Smooth muscle cell of bladder (primary cell): ENCODE results near the gene TNFRSF9. TPM values are rescaled to one million over a fixed set of nuclear protein-coding genes. Genes with fewer than 3 reads are reported as not detected.

Experiments used
- total RNA-seq: library from RNA; depleted of rRNA; stranded (reverse); fragments of >200 nt; gene quantifications from 2 replicates; pipeline ENCODE4 v1.2.3, GENCODE V29; 2014

The TNFRSF9 gene
- 0.14 and 0.18 TPM in 2 replicates for total RNA-seq

GRCh38 chr1:7940745-7941436 lies at the start of gene TNFRSF9:
TSS of gene TNFRSF9 (minus strand) at chr1:7940839. CDS start at chr1:7939994, 845 bp downstream.

GRCh38 chr1:7961216-7962013 lies 20.8 kb upstream of the TNFRSF9 start, which contains the start of gene PARK7:
TSS of gene PARK7 (plus strand) at chr1:7961711. CDS start at chr1:7962786, 1,075 bp downstream.

Other genes starting within 250 kb of the TNFRSF9 start
- 66.5 and 73.4 TPM in 2 replicates for gene VAMP3, start 169.5 kb downstream of the TNFRSF9 start, total RNA-seq
- gene PER3, start 156.5 kb downstream of the TNFRSF9 start, total RNA-seq = 2.6 and 4.9 TPM in 2 replicates
- gene UTS2, start 87.8 kb downstream of the TNFRSF9 start, total RNA-seq = not detected in 2 replicates
- gene PARK7, start 20.9 kb upstream of the TNFRSF9 start, total RNA-seq = 338 and 358 TPM in 2 replicates
- gene ERRFI1, start 85.5 kb upstream of the TNFRSF9 start, total RNA-seq = 23.5 and 26.8 TPM in 2 replicates